ENCODE results near the gene MACROD2. TPM values are rescaled to one million over a fixed set of nuclear protein-coding genes. Genes with fewer than 3 reads are reported as not detected.

The MACROD2 gene
- total RNA-seq, 1 donor from 2014 or later: 3.5 TPM

- intact Hi-C loops (cut with DNase I): no loop called here
Observed at GRCh38 chr20:14555676-14556075, 560.4 kb downstream of the MACROD2 start.

GRCh38 chr20:14556206-14556605, 560.9 kb downstream of the MACROD2 start:
- H3K27ac ChIP-seq: no peak overlapping the region
- H3K4me3 ChIP-seq: no peak overlapping the region
- no peaks in the 10 kb centered on the region for H3K36me3 ChIP-seq
- DNase-seq (ENCODE audit: low spot score in 2 of 2): no peak
- no peaks in the 10 kb centered on the region for H3K27me3 ChIP-seq
- intact Hi-C loops (cut with DNase I): no loop called here
- no peak for TF ChIP-seq CTCF (IDR thresholded peaks at IDR 0.05)
- H3K4me1 ChIP-seq: no peaks in the 10 kb centered on the region
- H3K9me3 ChIP-seq: no peaks in the 10 kb centered on the region

More at GRCh38 chr20:14555676-14556075, 560.4 kb downstream of the MACROD2 start:
- no peak for TF ChIP-seq CTCF (IDR thresholded peaks at IDR 0.05)
- Histone ChIP-seq H3K9me3 (no peaks in the 10 kb centered on the region), H3K4me1 (no peaks in the 10 kb centered on the region), H3K4me3 (no peak overlapping the region), H3K27ac (no peak overlapping the region), H3K27me3 (no peaks in the 10 kb centered on the region), H3K36me3 (no peaks in the 10 kb centered on the region)
- DNase-seq (ENCODE audit: low spot score in 2 of 2): no peak

- no peak for TF ChIP-seq CTCF (IDR thresholded peaks at IDR 0.05)
- no peaks in the 10 kb centered on the region for H3K9me3 ChIP-seq
- no peaks in the 10 kb centered on the region for H3K36me3 ChIP-seq
- intact Hi-C loops (cut with DNase I): no loop called here
- H3K27ac ChIP-seq: no peak overlapping the region
- no peaks in the 10 kb centered on the region for H3K27me3 ChIP-seq
- no peaks in the 10 kb centered on the region for H3K4me1 ChIP-seq
- DNase-seq (ENCODE audit: low spot score in 2 of 2): no peak
- H3K4me3 ChIP-seq: no peak overlapping the region
Observed at GRCh38 chr20:14559612-14560011, 564.3 kb downstream of the MACROD2 start.

- no peak overlapping the region for H3K27ac ChIP-seq
- no peak for DNase-seq (ENCODE audit: low spot score in 2 of 2)
- intact Hi-C loops (cut with DNase I): no loop called here
- no peaks in the 10 kb centered on the region for H3K4me1 ChIP-seq
- H3K27me3 ChIP-seq: no peaks in the 10 kb centered on the region
- H3K36me3 ChIP-seq: no peaks in the 10 kb centered on the region
- no peaks in the 10 kb centered on the region for H3K9me3 ChIP-seq
- no peak for TF ChIP-seq CTCF (IDR thresholded peaks at IDR 0.05)
- H3K4me3 ChIP-seq: no peak overlapping the region
Observed at GRCh38 chr20:14561741-14562221, 566.5 kb downstream of the MACROD2 start.

- Histone ChIP-seq H3K36me3 (no peaks in the 10 kb centered on the region), H3K27me3 (no peaks in the 10 kb centered on the region), H3K9me3 (no peaks in the 10 kb centered on the region), H3K4me1 (no peaks in the 10 kb centered on the region), H3K27ac (no peak overlapping the region), H3K4me3 (no peak overlapping the region)
- no peak for TF ChIP-seq CTCF (IDR thresholded peaks at IDR 0.05)
- intact Hi-C loops (cut with DNase I): no loop called here
- DNase-seq (ENCODE audit: low spot score in 2 of 2): no peak
Observed at GRCh38 chr20:14562981-14563380, 567.7 kb downstream of the MACROD2 start.

GRCh38 chr20:14566505-14566904, 571.2 kb downstream of the MACROD2 start:
- no peaks in the 10 kb centered on the region for H3K27me3 ChIP-seq
- no peaks in the 10 kb centered on the region for H3K9me3 ChIP-seq
- TF ChIP-seq CTCF (IDR thresholded peaks at IDR 0.05): no peak
- H3K4me3 ChIP-seq: no peak overlapping the region
- H3K36me3 ChIP-seq: no peaks in the 10 kb centered on the region
- intact Hi-C loops (cut with DNase I): no loop called here
- no peak overlapping the region for H3K27ac ChIP-seq
- DNase-seq (ENCODE audit: low spot score in 2 of 2): no peak
- H3K4me1 ChIP-seq: no peaks in the 10 kb centered on the region
